NCI-H2029 treated with DMSO at 0.1 percent for 48 hours (cell line): Measurements from ENCODE around the gene TNNT2.

ENCODE experiments used
- DNase-seq: peaks from one replicate; lab custom pipeline; 2025; lab: John Stamatoyannopoulos, UW

Gene TNNT2

DNA sequence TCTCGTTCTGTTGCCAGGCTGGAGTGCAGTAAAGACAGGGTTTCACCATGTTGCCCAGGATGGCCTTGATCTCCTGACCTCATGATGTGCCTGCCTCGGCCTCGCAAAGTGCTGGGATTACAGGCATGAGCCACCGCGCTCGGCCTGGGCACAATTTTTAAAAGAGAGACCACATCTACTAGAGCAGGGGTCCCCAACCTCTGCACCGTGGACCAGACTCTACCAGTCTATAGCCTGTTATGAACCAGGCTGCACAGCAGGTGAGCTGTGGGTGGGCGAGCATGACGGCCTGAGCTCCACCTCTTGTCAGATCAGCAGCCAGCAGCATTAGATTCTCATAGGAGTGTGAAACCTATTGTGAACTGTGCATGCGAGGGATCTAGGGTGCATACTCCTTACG, 20.8 kb downstream of the TNNT2 start:
- no peak for DNase-seq

DNA sequence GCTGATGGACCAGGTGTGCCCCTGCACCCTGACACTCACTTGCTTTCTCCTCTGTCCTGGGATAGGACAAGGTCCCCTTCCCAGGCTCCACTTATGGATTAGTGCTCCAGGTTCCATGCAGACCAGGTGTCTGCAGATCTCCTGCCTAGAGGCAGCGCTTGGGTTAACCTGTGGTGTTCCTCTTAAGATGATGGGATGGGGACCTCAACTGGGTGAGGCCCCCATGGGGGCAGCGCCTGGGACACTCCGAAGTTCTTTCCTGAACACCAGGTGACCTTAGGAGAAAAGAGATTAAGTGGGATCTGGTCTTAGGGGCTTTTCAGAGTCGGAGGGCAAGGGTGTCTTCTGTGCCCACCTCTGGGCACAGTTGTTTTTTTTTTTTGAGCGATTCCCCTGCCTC, 21.2 kb downstream of the TNNT2 start:
- no peak for DNase-seq

DNA sequence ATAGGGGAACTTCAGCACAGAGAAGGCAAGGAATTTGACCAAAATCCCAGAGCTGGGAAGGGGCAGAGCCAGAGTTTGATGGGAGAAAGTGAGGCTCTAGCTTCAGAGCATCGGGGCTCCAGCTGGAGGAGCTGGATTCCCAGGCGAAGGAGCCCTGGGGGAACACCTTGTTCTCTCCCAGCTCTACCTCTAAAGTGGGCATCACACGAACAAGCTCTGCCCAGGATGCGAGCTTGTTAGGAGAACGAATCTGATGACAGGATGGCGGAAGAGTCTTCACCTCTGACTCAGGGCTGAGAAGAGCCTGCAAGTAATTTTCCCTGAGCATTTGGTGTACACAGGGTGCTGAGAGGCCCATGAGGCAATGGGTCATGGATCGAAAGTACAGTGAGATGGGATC, 22.0 kb downstream of the TNNT2 start:
- DNase-seq, result no peak

DNA sequence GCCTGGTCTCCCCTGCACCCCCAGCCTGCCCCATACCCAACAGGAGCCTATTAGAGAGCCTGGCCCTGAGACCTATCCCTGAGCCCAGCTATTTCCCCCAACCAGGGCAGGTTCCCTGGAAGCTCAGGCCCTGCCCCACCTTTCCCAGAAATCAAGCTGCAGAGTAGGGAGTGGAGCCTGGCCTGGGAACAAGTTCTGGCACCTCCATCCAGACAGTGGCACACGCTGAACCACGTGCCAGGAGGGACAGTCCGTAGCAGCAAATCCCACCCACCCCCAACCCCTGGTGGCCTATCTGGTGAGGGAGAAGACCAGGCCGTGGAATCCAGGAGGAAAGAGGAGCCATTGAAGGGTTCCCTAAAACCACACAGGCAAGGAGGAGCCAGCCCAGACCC, 22.6 kb downstream of the TNNT2 start:
- no peak for DNase-seq

DNA sequence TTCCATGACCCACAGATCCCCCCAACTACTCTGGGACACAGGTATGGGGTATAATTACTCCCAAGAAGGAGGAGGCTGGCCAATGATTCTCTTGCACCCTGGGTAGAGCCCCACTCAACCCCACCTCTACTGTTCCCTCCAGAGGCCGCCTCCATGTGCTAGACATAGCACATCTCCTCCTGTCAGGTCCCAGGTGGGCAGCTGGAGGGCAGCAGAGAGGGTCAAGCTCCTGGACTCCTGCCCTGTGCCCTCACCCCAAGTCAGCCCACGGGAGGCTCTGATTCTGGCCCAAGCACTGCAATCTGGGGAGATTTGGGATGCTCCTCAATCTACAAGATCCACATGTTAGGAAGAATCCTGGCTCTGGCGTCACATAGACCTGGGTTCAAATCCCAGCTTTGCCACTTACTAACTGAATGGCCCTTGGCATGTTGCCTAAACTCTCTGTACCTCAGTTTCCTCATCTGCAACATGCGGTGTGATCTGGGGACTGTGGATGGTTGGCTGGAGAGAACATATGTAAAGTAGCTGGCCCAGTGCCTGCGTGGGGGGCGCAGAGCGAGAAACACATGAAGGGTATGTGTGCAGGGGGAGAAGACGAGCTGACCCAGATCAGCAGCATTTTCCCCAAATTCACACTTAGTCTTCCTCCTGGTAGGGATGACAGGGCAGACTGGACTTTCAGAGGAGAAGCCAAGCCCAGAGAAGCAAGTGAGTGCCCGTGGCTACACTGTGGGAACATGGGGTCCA, 23.2 kb downstream of the TNNT2 start:
- no peak for DNase-seq

DNA sequence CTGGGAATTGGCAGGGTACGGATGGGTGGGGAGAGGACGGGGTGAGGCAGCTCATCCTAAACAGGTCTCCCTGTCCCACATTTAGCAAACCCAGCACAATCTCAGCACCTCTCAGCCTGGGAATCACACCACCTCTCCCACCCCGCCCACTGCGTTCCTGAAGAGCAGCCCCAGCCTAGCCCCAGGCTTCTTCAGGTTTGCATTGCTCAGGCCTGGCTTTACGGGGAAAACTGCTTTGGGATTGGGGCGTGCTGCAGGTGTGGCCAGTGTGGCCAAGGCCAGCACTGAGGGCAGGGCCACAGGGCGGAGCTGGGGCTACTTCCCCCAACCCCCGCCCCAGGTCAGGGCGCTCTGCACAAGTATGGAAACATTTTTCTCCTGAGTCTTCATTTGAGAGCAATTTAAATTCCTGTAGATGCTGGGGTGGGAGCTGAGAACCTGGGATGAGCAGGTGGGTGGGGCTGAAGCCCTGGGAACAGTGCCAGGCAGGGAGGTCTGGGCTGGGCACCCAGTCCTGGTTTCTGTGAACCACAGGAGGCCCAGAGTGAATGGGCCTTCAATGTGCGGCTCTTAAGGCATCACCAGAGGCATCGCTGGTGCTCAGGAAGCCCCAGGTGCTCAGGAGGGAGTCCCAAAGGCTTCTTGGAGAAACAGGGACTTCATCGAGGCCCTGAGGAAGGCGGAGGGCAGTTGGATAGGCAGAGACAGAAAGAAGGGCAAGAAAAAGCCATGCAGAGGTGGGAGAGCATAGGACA, 24.1 kb downstream of the TNNT2 start:
- no peak for DNase-seq

DNA sequence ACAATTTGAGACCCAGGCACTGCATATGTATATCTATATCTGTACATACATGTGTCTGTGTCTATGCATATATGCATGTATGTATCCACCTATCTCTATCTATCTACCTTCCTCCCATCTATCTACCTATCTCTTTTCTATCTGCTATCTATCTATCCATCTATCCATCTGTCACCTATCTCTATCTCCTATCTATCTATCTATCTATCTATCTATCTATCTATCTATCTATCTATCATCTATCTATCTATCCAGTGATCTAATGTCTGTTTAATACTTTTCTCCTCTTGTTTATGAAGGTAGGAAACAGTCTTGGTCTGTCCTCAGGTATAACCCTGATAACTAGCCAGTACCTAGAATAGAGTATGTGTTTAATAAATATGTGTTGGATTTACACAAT, 25.9 kb downstream of the TNNT2 start:
- DNase-seq, result no peak

DNA sequence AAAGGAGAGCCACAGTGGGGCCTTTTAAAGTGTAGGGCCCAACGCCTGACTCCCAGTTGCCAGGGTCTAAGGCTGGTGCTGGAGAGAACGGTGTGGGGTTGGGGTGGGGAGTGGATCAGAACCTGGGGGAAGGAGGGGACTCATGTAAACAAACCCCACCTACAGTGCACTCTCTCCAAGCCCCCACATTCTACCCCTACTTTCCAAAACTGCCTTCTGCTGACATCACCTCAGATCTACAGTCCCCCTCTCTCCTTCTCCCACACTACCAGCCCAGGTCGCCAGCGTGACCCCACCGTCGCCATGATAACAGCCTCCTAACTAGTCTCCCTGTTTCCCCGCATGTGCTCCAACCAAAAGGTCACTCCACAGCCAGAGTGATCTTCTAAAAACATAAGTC, 26.6 kb downstream of the TNNT2 start:
- no peak for DNase-seq

DNA sequence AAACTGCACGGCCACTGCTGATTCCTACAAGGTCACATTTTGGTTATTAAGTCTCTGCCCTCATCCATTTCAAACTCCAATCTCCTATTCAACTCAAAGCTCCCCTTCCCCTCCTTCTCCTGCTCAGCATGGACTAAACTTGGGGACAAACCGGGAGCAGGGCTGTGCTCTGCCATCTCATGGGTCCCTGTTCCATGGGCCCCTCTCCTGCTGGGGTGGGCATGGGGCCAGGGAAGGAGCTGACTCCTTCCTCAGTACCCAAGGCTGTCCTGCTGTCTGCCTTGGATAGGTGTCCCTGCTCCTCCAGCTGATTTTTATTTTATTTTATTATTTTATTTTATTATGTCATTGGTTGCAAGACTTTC, 27.1 kb downstream of the TNNT2 start:
- DNase-seq, result no peak

DNA sequence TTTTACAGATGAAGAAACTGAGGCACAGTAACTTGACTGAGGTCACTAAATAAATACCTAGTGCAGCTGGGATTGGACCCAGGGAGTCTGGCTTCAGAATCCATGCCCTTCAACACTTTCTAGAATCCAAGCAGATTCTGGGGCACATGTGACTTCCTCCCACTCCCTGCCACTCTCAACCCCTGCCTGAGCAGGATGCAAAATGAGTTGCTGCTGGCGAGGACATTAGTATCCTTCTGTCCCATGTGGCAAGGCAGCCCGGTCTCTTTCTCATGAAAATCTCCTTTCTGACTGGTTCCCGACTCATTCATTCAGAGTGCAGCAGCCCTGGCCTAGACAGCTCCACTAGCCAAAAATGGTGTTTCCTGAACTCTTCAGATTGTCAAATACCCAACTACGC, 28.4 kb downstream of the TNNT2 start:
- DNase-seq, result no peak

DNA sequence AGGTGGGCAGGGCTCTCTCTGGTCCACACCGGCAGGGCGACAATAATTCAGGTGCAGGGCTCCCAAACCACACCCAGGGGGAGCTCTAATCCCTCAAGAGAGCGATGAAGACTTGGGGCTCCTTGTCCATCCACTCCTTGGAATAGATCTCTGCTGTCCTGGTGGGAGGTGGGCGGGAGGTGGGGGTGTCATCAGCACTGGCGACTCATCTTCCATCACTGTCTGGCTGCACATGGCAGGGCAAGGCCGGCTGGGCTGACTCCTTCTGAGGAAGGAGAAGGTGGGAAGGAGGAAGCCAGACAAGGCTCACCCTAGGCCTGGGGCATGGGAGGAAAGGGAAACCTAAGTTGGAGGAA, 29.3 kb downstream of the TNNT2 start:
- no peak for DNase-seq

DNA sequence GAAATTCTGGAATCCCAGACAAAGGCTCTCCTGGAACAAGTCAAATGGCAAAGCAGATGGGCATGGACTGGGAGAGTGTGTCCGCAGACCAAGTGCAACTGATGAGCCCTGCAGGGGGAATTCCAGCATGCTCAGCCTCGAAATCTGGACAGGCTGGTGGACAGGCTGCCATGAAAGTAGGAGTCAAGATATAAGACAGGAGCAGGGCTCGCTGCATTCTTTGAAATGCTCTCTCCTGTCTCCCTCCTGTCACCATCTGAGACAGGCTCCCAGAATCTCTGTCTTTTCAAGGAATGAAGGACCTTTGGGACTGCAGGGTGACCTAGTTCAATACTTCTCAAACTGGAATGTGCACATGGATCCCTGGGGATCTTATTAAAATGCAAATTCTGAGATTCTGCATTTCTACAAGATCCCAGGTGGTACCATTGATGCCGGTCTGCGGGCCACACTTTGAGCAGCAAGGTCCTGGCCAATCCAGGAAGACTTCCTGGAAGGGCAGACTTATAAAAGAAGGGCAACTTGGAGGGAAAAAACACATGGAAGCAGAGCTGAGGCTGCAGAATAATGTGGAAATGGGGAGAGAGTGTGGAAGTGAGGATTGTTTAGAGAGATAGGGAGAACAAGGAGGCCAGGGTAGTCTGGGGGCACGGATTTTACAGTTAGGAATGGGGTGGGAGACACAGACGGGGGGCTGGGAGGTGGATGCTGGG, 29.8 kb downstream of the TNNT2 start:
- DNase-seq, result no peak

DNA sequence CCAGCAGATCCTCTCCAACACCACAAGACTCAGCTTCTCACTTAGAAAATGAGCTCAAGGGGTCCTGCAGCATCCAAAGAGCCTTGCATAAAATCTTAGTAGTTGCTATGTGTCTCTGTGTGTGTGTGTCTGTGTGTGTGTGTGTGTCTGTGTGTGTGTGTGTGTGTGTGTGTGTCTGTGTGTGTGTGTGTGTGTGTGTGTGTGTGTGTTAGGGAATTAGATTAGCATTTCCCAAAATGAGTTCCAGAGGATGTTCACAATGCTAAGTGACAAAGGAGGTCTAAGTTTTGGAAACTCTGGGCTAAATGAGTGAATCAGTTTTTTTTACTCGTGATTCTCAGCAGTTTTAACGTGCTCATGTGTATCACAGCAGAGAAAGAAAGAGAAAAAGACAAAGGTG, 30.5 kb downstream of the TNNT2 start:
- no peak for DNase-seq

DNA sequence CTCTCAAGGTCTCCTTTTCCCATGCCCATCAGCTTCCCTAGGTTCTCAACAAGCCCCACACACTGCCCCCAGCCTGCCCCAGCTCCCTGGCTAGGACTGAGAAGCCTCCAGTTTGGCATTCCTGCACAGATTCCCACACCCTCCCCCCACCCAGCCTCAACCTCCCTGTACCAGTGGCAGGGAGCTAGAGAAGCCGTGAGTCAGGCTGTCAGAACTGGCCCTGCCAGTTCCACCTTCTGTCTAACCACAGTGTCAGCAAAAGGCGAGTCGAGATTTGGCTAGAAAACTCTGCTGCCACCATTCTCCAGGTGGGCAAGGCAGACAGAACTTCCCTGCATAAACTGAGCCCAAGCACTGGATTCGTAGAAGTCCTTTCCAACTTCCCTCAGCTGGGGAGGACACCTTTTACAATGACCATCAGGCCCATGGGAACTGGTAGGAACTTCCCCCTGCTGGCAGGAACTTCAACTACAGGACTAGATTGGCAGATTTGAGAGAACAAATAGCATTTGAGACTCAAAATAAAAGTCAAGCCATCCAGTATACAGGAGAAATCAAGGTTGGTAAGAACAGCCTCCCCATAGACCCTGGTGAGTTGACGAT, 31.0 kb downstream of the TNNT2 start:
- DNase-seq, result peak; percentile 36

DNA sequence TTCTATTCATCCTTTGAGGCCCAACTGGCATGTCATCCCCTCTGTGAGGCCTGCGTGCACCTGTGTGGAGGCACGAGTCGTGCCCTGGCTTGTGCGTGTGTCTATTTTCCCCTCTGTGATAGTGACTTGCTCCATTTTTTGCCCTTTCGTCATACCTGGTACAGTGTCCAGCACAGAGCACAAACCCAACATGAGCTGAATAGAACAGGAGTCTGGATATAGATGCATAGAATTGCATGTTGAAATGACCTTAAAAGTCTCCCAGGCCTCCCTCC, 32.5 kb downstream of the TNNT2 start:
- DNase-seq, result no peak

DNA sequence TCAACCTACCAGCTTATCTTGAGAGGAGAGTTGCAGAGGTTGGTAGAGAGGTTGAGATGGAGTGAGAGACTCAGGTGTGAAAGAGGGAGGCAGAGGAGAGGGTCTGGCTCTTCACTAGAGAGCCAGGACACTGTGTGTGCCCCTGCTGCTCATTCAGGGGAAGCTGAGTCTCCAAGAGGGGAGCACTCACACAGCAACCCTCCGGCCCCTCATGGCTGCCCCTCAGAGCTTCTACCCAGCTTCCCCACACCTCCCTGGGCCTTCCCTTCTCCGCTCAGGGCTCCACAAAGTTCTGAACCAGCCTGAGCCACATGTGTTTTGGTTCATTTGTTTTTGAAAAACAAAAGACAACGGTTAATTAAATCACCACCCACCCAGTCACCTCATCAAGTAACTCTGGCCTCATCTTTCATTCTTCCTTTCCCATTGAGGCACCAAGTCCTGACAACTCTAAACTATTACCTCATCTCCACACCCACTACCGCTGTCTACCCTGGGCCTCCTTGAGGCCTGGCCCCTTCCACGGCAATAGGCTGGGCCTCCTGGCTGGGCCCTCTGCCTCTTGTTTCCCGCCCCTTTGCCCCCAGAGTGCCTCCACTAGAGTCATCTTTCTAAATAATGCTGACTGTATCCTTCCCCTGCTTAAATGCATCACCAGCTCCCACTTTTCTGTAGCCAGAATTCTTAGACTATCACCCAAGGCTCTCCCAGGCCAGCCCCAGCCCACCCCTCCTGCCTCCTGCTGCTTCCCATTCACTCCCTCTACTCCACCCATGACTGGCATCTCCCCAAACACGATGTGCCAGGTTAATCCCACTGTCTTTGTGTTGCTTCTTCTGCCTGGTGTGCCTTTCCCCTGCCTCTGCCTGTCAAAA, 33.0 kb downstream of the TNNT2 start:
- no peak for DNase-seq

DNA sequence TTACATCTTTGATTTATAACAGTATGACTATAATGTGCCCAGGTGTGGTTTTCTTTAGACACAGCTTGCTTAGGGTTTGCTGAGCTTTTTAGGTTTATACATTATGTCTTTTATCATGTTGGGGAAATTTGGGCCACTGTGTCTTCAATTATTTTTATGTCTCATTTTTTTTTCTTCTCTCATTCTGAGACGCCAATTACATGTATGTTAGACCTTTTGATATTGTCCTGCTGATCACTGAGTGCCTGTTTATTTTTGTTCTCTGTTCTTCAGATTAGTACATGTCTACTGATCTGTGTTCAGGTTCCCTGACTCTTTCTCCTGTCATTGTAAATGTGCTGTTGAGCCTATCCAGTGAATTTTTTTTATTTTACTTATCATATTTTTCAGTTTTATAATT, 36.1 kb downstream of the TNNT2 start:
- no peak for DNase-seq

DNA sequence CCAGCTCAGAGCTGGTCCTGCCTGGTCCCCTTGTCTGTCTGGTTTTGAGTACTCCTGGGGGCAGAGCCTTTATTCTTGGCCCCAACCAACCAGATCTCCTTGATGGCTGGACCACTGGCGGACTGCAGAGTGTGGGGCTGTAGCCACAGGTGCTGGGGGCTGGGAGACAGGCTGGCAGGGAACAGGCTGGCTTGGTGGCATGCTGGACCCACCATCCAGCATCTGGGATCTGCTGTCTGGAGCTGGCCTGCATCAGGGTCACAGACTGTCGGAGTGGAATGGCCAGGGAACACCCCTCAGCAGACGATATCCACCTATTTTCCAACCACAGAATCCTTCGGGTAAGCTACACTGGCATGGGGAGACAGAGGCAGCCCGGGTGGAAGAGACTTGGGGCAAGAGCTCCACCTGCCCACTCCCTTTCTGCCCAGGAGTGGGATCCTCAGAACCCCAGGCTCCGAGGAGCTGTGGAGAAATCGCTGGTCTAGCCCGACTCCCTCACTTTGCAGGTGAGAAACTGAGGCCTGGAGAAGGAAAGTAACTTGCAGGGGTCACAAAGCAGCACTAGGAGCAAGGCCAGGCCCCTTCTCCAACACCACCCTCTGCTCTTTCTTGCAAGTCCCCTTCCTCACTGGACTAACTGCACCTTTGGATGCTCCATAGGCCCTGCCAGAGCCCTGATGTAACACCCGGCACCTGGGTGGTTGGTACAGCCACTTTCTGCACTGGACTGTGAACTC, 40.6 kb downstream of the TNNT2 start:
- no peak for DNase-seq

DNA sequence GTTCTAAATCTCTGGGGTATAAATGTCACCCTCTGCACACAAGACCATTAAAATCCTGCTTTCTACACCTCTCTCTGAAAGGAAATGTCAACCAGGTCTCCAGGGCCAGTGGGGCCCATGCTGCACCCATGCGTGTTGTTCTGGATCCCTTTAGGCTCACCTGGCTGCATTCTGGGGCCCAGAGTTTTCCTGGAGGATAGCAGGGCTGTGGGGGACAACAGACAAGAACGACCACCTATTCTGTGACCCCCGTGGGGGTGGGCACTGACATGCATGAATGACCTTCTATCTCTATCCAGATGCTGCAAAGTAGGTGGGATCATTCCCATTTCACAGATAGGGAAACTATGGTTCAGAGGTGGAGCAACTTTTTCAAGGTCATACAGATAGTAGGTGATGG, 41.6 kb downstream of the TNNT2 start:
- no peak for DNase-seq

DNA sequence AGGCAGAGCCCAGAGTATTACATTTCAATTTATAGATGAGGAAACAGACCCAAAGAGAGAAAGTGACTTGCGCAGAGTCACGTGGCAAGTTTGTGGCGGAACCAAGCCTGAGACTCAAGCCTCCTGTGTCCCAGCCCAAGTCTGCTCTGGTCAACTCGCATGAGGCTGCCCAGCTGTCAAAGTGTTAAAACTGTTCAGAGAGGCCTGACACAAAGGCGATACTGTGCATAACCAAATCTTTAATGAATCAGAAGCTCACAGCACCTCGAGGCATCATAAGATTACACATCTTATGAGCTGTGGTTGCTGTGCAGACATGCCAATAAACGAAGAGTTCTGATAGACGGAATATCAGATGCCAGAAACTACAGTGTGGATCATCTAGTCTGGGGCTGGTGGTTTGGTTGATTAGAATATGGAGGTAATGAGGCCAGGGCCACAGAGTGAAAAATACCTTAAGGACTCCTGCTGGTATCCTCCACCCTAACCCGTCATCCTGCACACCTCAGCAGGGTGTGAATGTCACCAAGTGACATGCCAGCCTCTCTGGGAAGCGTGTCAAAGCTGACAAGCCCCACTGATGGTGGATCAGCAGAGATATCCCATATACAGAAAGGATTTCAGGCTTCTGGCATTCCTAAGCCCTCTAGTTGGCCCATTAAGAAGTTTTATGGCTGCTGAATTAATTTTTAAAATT, 42.2 kb downstream of the TNNT2 start:
- DNase-seq, result no peak
